HG03460 (cell line): ENCODE results near the gene RAB22A.

Experiments
- ATAC-seq: cut with Tn5 transposase; IDR thresholded peaks from one replicate; pipeline ENCODE4 v1.9.1; 2021; ENCODE audit not compliant: unreplicated experiment

Gene RAB22A

DNA sequence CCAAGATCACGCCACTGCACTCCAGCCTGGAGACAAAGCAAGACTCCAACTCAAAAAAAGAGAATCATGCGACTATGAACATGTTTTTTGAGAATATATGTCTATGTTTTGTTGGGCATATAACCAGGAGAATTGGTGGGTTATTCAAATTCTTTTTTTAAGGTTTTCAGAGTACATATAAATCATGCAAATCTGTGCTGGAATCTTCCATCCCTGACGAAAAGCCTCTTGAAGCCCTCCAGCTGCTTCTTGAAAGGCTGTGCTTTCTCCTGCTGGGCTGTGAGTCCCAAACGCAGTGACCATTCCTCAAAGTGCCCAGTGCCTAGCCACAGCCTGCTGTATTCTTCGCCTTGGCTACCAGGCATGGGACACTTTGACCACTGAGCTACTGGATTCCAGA, 9.2 kb upstream of the RAB22A start:
- ATAC-seq = no peak

DNA sequence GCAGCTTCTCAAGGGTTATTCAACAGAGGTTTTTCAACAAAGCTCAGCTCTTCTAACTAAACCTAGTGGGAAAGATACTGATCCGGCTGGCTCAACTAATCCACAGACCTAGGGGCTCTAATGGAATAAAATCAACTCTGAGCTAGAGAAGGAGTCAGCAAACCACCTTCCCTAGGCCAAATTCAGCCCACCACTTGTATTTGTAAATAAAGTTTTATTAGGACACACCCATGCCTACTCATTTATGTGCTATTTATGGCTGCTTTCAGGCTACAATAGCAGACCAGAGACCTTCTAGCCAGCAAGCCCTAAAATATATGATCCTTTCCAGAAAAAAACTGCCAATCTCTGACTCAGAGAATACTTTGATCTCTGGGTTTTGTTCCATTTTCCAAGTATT, 6.0 kb upstream of the RAB22A start:
- no peak for ATAC-seq

DNA sequence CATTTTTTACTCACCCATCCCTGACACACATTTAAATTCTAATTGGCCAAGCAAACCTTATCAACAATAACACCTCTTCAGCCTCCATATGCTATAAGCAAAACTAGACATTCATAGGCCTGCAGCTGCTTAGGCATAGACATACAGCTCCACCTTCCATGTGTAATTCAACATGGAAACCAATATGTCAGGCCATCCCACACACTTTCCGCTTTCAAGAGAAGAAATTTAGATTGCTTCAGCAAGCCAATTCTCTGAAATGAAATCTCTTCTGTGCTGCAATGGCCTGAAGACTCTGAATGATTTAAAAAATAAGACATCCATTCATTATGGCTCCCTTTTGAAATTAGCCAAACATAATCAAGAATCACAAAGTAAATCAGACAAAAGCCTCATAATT, 4.5 kb upstream of the RAB22A start:
- ATAC-seq = no peak

DNA sequence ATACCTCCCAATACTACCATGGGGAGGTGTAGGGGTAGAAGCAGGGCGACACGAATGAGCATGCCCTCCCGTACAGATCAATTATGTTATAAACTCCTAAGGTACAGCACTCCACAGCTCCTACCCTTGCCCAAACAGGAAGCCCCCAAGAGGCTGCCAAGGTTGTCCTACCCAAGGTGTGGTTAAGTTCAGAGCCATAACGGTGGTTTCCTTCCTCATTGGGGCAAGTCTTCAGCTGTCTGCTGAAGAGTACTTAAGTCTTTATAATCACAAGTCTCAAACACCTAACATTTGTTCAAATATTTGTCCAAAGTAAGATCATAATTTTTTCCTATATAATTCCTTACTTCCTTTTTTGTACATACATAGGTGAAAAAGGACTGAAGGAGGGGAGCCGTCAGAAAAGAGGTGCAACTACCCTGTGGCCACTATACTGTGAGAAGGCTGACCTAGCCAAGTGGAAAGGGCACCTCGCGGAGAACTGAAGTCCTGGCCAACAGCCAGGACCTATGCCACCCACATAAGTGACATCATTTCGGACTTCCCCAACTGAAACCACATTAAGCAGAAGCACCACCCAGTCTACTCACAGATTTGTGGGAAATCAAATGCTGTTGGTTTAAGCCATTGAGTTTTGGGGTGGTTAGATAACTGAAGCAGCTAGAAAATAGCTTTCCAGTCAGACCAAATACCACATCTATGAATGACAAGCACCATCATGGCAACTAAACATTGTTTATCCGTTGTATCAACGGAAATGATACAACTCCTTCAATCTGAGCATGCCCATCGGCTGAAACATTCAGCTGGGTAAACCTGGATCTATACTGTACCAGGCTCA, 2.9 kb upstream of the RAB22A start:
- peak; percentile 36 for ATAC-seq

DNA sequence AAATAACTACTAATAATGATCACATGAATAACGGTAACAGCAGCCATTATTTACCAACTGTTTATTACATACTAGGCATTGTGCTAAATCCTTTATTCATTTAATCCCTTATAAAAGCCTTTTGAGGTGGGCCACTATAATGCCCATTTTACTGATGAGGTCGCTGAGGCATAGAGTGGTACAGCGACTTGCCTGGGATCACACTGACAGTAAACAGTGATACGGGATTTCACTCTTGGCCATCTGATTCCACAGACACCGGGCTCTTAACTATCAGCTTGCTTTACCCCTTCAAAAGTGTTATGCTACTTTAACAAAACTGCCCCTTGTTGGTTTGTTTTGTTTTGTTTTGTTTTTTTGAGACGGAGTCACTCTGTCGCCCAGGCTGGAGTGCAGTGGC, 2.2 kb upstream of the RAB22A start:
- ATAC-seq = no peak

DNA sequence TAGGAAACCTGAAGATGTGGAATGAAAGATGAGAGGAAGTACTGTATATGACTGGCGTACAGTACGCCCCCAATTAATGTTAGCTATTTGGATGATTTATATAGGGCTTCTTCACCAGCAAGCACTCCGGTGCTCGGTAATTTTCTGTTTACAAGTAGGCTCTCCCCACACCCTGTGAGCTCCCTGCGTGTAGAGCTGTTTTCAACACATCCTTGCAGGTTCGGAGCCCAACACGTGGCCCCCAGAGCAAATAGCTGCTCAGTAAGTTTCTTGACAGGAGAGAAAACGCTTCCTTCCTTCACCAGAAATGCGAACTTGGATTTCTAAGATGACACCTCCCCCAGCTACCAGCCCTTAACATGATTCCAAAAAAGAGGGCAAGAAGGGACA, 1.2 kb upstream of the RAB22A start:
- ATAC-seq = no peak

DNA sequence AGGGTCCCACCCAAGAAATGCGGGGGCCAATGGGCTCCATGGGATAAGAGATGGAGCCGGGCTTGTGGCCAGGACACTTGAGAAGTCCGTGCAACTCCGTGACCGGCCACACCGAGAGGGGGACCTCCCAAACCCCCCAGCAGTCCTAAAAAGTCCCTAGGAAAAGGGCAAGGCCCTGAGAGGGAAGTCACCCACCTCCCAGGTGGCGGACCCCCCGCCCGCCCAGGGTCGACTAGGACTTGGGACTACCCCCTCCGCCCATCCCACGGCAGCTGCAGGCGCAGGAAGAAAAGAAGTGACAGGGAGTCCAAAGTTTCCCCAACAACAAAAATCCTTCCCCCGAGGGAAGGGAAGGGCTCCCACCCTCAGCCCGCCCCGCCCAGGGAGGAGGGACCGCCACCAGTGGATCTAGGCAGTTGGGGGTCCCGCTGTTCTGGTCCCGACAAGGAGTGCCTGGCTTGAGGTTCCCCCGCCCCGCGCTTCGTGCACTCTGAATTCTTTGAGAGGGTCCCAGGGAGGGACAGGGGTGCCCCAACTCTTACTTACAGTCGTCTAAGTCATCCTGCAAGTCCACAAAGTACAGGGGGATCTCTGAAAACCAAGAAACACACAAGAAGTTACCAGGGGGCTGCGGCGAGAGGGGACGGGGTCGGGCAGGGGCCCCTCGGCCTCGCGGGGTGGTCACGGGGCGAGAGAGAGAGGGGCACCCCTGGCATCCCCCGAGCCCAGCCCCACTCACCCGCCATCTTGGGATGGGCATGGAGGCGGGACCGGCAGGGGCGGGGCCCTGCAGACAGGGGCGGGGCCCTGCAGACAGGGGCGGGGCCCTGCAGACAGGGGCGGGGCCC, 611 bp upstream of the RAB22A start:
- peak; percentile 41 for ATAC-seq

DNA sequence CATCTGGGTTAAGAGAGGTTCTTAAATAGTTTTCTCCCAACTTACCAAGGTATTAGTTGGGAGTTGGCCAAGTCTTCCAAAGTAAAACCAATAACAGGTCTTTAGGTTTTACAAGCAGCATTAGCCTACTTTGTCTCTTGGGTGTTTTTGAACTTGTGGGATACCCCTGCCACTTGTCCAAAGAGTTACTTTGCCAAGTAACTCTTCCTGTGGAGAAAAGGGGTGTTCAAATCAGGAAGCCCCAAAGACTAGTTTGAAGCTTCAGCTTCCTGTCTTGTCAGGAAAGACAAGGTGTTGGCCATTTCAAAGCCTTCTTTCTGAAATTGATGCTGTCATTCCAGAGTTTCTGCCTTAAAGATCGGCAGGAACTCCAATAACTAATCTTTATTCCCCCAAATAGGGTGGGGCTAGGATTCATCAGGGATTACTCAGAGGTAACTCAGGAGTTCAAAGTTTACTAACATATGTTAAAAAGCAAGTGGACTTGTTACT, 822 bp downstream of the RAB22A start:
- no peak for ATAC-seq

DNA sequence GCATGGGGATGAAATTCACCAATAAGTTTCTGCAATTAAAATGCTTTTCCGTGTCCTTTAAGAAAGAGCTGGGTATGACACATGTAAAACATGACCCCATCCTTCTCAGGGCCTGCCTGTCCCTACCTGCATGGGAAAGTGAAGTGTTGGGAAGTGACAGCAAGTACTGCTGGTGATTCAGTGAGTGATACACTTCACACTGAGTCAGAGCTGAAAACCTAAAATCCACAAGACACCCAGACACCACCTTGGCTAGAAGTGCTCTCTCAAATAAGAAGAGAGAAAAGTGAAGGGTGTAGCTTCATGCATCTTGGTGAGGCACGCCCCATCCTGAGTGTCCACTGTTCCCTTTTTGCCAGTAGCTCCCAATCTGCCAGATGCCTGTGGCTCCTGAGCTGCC, 3.3 kb downstream of the RAB22A start:
- no peak for ATAC-seq

DNA sequence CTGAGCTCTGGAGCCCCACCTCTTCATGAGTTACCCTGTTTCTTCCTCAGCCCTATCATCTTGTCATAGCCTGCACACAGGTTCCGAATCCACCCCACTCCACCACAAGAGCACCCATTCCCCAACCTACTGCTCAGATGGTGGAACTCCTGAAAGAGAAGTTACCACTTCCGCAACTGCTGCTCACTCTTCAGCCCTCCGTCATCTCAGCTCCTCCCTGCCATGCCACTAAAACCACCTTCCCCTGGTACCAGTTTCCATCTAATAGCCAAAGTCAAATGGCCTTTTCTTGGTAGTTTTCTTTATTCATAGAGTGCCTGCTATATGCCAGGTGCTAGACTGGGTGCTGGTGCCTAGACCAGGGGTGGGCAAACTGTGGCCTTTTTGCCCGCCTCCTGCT, 3.9 kb downstream of the RAB22A start:
- no peak for ATAC-seq

DNA sequence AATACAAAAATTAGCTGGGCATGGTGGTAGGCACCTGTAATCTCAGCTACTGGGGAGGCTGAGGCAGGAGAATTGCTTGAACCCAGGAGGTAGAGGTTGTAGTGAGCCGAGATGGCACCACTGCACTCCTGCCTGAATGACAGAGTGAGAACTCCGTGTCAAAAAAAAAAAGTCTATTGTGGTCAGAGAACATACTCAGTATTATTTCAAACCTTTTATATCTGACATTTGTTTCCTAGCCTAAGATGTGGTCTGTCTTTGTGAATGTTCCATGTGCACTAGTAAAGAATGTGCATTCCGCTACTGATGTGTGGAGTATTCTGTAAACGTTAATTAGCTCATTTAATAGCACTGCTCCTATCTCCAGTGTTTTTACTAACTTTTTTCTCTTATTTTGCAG, 11.7 kb downstream of the RAB22A start:
- ATAC-seq = no peak

DNA sequence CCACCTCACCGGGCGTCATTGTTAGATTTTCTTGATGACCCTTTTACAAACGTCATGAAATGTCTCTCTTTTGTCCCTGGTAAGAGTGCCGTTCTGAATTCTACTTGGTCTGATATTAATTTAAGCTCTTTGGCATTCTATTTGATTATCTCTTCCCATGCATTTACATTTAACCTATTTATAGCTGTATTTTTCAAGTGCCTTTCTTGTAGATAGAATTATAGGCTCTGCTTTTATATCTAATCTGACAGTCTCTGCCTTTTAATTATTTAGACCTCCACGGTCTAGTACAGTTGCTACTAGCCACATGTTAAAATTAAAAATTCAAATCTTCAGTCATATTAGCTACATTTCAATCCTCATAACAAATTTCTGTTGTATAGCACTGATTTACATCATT, 12.6 kb downstream of the RAB22A start:
- ATAC-seq = no peak

DNA sequence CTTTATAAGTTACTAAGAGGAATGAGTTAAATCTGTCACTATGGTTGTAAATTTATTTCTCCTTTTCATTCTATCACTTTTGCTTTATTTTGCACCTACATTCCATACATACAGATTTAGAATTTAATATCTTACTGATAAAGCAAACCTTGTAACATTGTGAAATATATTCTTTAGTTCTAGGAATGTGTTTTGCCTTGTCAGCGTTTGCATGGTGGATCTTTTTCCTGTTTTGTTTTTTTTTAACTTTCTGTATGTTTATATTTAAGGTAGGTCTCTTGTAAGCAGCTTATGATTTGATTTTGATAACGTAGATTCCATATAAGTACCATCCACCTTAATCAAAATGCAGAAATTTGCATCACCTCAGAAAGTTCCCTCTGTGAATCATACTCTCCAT, 16.4 kb downstream of the RAB22A start:
- ATAC-seq = no peak

DNA sequence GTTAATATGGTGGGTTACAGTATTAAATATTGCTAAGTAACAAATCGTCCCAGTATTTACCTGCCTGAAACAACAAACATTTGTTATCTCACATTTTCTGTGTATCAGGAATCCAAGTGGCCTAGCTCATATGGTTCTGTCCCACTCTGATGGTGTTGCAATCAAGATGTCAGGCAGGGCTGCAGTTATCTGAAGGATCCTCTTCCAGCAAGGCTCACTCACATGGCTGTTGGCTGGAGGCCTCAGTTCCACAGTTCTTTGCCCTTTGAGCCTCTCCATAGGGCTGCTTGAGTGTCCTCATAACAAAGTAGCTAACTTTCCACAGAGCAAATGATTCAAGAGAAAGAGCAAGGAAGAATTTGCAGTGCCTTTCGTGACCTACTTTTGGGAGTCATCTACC, 17.7 kb downstream of the RAB22A start:
- ATAC-seq = no peak

DNA sequence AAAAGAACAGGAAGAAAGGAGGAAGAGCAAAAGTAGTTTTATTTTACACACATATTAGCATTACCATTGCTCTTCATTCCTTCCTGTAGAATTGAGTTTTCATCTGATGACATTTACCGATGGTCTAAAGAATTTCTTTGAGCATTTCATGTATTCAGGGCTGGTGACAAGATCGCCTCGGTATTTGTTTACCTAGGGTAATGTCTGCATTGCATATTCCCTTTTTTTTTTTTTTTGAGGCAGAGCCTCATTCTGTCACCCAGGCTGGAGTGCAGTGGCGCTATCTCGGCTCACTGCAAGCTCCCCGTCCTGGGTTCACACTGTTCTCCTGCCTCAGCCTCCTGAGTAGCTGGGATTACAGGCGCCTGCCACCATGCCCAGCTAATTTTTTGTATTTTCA, 19.3 kb downstream of the RAB22A start:
- ATAC-seq = no peak

DNA sequence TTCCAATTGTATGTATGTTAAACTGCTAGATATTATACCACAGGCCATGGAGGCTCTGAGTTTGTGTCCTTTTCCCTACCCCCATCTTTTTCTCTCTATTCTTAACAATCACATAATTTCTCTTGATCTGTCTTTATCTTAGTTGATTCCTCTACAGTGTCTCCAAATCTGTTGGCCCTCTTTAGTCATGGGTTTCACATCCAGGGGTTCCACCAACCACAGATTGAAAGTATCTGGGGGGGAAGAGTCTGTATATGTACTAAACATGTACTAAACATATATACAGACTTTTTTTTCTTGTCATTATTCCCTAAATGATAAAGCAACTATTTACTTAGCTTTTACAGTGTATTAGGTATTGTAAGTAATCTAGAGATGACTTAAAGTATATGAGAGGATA, 20.2 kb downstream of the RAB22A start:
- no peak for ATAC-seq

DNA sequence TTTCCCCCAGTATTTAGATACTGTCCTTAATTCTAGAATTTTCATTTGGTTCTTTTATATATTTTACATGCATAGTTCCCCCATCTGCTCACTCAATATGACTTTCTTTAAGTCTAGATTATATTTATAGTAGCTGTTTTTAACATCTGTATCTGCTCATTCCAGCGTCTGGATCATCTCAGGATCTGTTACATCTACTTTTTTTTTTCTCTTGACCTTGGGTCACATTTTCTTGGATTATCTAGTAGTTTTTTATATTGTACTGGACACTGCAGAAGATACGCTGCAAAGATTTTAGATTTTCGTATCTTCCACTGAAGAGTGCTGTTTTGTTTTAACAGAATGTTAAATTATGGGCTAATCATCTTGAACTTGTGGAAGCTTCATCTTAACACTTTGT, 20.7 kb downstream of the RAB22A start:
- ATAC-seq = no peak

DNA sequence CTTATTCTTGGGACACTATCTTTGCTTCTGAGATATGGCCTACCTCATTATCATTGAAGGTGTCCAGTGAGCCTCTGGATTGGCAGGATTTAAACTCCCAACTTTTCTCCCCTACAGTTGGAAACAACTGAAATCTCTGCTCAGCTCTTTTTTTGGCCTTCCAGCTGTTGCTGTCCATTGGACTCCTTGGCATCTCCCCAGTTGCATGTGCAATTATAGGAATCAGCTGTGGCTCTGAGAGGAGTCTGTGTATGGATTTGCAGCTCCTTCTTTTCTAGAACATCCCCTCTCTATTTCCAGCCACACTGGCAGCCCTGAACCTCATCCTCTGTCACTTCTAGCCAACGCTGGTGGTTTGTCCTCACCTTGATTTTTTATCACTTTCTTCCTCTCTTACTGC, 21.2 kb downstream of the RAB22A start:
- ATAC-seq = no peak

DNA sequence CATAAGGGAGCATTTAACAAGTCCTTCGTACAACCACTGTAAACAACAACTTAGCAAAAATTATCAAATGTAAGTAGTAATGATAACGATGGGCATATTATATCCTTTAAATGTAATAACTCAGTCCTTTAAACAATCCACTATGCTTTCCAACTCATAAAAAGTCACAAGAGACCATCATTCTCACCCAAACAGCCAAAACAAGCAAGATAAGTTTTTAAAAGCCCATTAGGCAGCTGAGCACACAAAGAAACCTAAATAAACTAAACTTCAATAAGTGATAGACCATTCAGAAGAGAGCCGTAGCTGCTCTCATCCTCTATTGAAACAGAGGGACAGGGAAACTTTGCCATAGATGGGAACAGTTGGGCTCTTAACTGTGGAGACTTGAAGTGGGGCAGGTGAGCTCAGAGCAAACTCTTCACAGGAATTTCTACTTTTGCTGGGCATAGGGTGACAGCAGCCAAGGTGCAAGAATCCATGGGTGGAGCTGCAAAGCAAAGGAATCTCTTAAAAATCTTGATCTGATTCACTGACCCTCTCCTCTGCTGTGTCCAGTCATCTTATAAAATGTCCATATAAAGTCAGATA, 22.5 kb downstream of the RAB22A start:
- no peak for ATAC-seq

DNA sequence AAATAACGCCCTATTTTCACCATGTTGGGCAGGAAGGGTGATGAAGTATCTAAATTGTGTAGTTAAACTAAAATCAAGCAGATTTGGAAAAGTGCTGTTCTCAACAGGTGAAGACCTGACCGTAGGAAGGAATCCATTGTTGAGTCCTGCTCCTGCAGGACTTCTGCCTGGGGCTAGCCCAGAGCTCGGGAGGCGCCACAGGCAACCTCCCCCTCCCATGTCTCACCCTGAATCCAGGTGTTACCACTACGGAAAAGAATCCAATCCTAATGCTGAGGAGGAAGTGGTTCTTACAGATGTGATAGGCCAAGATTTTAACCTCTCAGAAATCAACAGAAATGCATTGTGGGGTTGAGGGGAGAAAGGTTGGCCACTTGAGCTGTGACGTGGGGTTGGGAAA, 30.2 kb downstream of the RAB22A start:
- ATAC-seq = no peak

DNA sequence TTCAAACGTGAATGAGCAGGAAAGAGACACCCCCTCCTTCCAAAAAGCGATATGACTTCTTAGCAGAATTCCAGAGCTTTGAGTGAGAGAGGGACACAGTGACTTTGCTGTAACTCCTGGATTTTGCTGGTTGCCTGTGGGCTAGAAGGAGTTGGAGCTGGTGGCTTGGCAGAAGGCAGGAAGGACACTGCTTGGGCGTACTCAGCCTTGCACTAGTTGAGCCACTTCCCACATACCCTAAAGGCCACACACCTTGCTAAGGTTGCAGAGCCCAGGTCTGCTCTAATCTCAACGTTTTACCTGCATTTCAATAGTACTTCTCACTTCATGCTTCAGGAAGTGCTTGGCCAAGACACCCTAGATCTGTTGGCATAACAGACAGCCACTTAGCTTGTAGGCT, 30.6 kb downstream of the RAB22A start:
- ATAC-seq = no peak

DNA sequence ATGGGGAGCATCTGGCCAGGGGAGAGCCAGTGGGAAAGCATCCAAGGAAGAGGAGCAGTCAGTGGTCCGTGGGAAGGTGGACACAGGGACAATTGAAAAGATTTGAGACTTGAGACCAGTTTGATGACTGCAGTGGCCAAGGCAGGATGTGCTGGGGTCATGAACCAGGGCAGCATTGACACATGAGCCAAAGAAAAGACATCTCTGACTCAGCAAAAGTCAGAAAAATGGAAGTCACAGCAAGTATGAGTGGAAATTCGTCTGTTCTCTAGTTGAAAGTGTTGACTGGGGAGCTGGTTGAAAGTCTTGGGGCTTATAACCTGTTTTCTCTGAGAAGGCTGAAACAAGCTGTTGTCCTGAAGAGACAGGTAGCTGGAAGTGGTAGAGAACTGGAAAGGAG, 31.3 kb downstream of the RAB22A start:
- ATAC-seq = no peak
